Activated CD4-positive, alpha-beta T cell treated with anti-CD3 and anti-CD28 coated beads, Interleukin-2, amount 50 U/mL, for 4 hours (primary cell): Measurements from ENCODE around the gene FHOD1.

ENCODE experiments used
- DNase-seq, 2 experiments: peaks; one replicate each; pipeline ENCODE4 v3.0.0-alpha.2; 2020

FHOD1 gene

GRCh38 chr16:67247192-67248072, at the start of gene FHOD1:
TSS of gene FHOD1 (minus strand) at chr16:67247481. CDS start at chr16:67247410, 71 bp downstream.
- DNase-seq, result peak; percentile 93

- no peak for DNase-seq
Observed at GRCh38 chr16:67296420-67296819, 49.1 kb upstream of the FHOD1 start.

GRCh38 chr16:67294938-67295361, 47.7 kb upstream of the FHOD1 start:
- DNase-seq, result no peak

GRCh38 chr16:67294171-67294757, 47.0 kb upstream of the FHOD1 start:
- no peak for DNase-seq

GRCh38 chr16:67291461-67291860, 44.2 kb upstream of the FHOD1 start:
- DNase-seq, result no peak

- no peak for DNase-seq
Observed at GRCh38 chr16:67287960-67288359, 40.7 kb upstream of the FHOD1 start.

- DNase-seq, result no peak
Observed at GRCh38 chr16:67286441-67287235, 39.4 kb upstream of the FHOD1 start.

GRCh38 chr16:67284699-67285646, 37.7 kb upstream of the FHOD1 start:
- DNase-seq, result no peak

- no peak for DNase-seq
Observed at GRCh38 chr16:67283826-67284555, 36.7 kb upstream of the FHOD1 start.

GRCh38 chr16:67283039-67283825, 36.0 kb upstream of the FHOD1 start:
- no peak for DNase-seq

- DNase-seq, result no peak
Observed at GRCh38 chr16:67282447-67282805, 35.1 kb upstream of the FHOD1 start.

- DNase-seq, result no peak
Observed at GRCh38 chr16:67281536-67282446, 34.5 kb upstream of the FHOD1 start.

- no peak for DNase-seq
Observed at GRCh38 chr16:67280090-67281015, 33.1 kb upstream of the FHOD1 start.

GRCh38 chr16:67279296-67280089, 32.2 kb upstream of the FHOD1 start, which contains the start of gene PLEKHG4:
TSS of gene PLEKHG4 (plus strand) at chr16:67279532. CDS start at chr16:67280045, 513 bp downstream.
- DNase-seq, result peak; percentile 67 to 76

GRCh38 chr16:67278773-67279295, 31.6 kb upstream of the FHOD1 start:
- DNase-seq, result peak; percentile 31 to 39

GRCh38 chr16:67277999-67278772, 30.9 kb upstream of the FHOD1 start:
- DNase-seq, result no peak
